Tongue (tissue), 2 donors: ENCODE measurements around the gene LINGO4. TPM values are rescaled to one million over a fixed set of nuclear protein-coding genes. Genes with fewer than 3 reads are reported as not detected.

Experiments
- DNase-seq: peaks from one replicate; pipeline ENCODE4 v3.0.0-alpha.2; 2015
- total RNA-seq: library from RNA; depleted of rRNA; stranded (reverse); fragments of >200 nt; gene quantifications from one replicate; pipeline ENCODE4 v1.2.3, GENCODE V29; 2014

LINGO4 gene
- total RNA-seq, 1 donor from 2014 or later, result 0.41 TPM

GRCh38 chr1:151833172-151833900 is 28.1 kb upstream of the LINGO4 start:
- no peak for DNase-seq

- peak; percentile 68 for DNase-seq
These were observed 27.2 kb upstream of the LINGO4 start for GRCh38 chr1:151832318-151832980.

DNA sequence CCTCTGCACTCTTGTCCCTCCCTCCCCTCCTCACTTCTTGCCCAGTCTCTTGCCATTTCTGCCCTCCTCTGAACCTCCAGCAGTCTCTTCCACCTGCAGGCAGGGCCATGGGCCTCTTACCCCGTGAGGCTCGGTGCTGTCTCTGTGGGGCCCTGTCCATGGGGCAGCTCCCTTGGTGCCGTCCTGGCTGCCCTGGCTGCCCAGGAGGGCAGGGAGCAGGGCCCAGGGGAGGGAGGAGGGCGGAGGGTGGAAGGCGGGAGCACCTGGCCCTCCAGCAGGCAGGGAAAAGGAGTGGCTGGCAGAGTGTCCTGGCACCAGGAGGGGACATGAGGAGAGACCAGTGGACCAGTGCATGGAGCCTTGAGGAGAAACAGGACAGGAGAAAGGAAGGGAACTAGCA is 26.4 kb upstream of the LINGO4 start, which contains the start of gene RORC:
TSS of gene RORC (minus strand) at position 198 of the 400 bp plus-strand sequence. CDS start at position 160, 38 bp downstream.
- DNase-seq, result no peak

DNA sequence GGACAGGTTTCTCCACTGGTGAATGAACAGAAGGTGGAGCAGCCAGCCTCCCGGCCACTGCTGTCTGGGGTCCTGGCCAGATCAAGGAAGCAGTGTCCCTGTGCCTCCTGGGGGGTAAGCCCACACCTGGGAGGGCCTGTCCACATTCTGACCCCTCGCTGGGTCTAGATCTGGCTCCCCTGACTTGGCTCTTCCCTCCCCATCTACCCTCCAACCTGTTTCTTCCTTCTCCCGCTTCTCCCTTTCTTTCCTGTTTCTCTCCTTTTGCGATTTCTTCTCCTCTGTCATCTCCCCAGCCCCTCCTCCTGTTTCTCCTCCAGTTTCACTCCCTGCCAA is 26.0 kb upstream of the LINGO4 start:
- DNase-seq, result no peak

- DNase-seq, result no peak
These were observed 24.8 kb upstream of the LINGO4 start for GRCh38 chr1:151830055-151830454.

- no peak for DNase-seq
These were observed 24.3 kb upstream of the LINGO4 start for GRCh38 chr1:151829352-151830046.

DNA sequence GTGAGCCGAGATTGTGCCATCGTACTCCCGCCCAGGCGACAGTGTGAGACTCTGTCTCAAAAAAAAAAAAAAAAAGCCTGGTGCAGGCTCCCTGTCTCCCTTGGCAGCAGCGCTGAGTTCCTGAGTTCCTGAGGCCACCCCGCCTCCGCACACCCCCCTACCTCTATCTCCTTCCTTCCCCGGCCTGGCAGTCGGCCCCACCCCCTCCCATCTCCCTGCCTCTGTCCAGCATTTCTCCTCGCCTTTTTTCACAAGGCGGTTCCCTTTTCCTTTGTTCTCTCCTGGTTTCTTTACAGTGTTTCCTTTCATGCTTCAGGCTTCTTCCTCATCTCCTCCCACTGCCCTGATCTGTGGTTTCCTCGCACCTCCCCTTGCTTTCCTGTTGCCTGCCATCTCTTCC is 23.7 kb upstream of the LINGO4 start:
- peak; percentile 57 for DNase-seq

DNA sequence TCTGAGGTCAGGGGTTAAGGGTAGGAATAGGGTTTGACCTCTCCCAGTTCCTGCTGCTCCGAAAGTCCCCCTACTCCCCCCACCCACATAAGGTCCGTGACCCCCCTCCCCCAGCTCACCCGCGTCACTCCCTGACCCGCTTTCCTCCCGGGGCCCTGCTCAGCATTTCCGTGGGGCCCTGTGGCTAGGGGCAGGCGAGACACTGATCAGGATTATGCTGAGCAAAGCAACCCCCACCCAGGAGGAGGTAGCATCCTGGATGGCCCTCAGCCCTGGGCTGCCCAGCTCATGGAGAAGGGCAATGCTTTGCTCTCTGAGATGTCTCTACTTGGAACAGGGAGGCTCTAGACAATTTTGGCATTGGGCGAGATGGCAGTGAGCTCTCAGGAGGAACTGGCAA is 22.6 kb upstream of the LINGO4 start:
- DNase-seq, result no peak

GRCh38 chr1:151825751-151826660 is 20.8 kb upstream of the LINGO4 start:
- DNase-seq, result peak; percentile 32

DNA sequence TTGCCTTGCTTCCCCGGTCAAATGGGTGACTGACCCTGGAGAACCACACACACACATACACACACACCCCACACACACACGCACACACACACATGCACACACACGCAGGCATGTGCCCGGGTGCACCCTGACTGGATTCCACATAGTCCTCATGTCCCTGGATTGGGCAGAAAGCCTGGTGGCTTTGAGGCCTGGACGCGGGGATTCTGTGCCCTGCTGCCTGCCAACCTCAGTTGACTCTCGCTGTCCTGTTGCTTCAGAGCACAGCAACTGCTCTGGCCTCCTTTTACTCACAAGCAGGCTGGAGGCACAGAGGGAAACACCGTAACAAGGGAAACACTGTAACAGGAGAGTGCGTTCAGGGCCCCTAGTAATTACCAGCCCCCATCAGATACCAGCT is 20.0 kb upstream of the LINGO4 start:
- peak; percentile 67 for DNase-seq

- DNase-seq, result no peak
These were observed 18.0 kb upstream of the LINGO4 start for GRCh38 chr1:151823175-151823574.

DNA sequence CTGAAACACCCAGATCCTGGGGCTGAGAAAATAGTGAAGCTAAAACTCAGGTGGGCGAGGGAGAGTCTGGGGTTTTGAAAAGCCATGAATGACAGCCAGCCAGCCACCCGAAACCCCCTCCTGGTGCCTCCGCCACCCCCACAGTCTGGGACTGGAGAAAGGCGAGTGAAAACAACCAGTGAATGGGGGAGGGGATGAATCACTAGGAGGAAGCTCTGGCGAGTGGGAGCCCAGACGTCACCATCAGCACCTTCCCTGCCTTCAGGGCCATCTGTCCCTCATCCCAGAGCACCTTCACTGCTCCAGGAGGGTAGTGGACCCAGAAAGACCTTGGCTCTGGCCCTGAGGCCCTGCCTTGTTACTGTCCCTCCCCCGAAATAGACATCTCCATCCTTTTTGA is 17.2 kb upstream of the LINGO4 start:
- no peak for DNase-seq

GRCh38 chr1:151820940-151821339 is 15.7 kb upstream of the LINGO4 start:
- DNase-seq, result no peak

DNA sequence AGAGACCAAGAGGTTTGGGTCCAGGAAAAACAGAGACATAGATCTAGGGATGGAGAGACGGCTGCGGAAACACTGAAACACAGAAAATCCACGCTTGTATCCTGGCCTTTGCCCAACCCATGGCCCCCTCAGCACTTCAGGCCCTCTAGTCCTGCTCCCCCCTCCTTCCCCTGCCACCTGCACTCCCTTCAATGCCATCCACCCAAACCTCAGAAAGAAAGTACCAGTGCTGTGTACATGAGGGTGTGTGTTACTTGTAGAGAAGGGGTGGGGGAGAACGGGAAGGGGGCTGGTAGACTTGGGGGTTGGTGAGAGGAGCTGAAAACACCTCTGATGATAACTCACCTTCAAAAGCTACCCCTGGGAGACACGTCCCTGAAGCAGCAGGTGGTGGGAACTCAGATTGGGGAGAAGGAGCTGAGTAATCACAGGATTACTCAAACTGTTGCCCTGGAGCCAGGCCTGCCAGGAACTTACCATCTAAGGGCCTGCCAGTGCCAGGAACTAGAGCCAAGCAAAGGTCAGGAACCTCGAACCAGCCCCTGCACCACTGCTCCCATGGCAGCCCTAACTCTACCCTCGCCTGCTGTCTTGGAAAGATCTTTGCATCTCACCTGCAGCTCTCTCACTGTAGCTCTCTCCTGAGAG is 14.9 kb upstream of the LINGO4 start:
- no peak for DNase-seq

DNA sequence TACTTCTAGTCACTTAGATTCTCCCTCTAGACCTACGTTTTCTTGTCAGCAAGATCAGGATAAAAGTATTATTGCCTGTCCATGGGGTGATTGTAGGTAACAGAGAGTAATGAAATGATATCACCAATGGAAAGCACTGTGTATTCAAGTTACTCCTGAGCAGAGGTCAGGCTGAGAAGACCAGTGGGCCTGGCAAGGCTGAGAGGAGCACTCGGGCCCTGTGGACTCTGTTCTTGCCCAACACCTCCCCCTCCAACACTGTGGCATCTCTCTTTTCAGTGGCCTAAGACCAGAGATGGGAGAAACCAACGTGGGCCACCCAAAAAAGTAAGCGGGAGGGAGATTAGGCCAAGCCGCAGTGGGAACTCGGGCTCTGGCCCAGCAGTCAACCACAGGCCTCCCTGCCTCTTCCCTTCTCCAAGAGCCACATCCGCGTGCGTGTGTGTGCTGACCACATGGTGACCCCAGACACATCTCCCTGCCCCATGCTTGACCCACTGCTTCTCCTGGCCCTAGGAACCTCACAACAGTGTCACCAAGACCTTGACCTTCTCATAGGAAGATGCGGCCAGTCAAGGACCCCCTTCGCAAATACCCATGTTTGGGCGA is 14.1 kb upstream of the LINGO4 start:
- DNase-seq, result no peak

- DNase-seq, result peak; percentile 82
These were observed 12.1 kb upstream of the LINGO4 start for GRCh38 chr1:151817353-151817730.

GRCh38 chr1:151816548-151817352 is 11.5 kb upstream of the LINGO4 start:
- no peak for DNase-seq

DNA sequence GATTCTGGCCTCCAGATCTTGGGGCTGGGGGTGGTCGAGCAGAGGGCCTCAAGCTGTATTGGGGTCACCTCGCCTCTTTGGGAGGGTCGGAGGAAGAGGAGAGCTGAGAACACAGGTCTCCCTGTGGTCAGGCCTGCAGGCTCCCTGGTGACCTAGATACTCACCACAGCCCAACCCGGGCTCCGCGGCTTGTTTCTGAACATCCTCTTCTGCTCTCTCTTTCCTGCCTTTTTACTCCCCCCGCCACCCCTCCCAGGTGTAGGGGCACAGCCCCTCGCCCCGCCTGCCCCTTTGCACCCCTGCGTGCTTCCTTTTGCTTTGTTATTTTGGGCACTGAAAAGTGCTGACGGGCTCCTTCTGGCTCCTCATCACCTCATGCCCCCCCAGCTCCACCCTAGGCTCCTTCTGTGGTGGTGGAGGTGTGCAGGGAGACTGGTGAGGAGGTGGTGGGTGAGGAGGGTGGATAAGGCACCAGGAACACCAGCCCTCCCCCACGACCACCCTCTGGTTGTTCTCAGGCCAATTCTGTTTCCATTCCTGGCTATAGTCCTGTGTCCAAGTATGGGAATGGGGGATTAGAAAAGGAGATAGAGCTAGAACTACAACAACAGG is 10.6 kb upstream of the LINGO4 start:
- no peak for DNase-seq

DNA sequence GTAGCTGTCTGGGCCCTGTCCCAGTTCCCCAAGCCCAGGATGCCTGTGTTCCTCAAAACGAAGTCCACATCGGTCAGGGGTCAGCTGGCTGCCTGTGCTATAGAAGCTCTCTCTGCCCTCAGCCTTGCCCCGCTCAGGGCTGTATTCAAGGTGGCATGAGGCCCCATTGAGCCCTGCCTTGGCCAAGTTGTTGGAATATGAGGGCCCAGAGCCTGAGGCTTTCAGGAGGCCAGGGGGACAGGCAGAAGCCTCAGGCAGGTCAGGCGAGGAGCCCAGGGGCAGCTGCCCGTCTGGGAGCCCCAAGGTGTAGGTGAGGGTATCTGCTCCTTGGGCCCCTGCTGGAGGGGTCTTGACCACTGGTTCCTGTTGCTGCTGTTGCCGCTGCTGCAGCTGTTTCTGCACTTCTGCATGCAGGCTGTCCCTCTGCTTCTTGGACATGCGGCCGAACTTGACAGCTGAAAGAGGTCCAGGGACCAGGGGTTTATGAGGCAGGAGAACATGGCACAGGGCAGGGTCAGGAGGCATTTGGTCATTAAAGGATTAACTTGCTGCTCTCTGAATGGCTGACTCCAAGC is 9.8 kb upstream of the LINGO4 start:
- no peak for DNase-seq

GRCh38 chr1:151814426-151814825 is 9.2 kb upstream of the LINGO4 start:
- DNase-seq, result no peak
